A549 (cell line): Measurements from ENCODE around the gene RALA.

Experiments used
- POLR2A ChIP-seq: IDR thresholded peaks from 2 replicates; pipeline ENCODE4 v1.6.1; 2012; ENCODE audit warnings: mild to moderate bottlenecking, low read length
- TF ChIP-seq, protein P1 (sequence below): IDR thresholded peaks from 2 replicates; pipeline ENCODE4 v1.6.1; 2012; ENCODE audit warnings: low read depth, borderline replicate concordance

DNA sequence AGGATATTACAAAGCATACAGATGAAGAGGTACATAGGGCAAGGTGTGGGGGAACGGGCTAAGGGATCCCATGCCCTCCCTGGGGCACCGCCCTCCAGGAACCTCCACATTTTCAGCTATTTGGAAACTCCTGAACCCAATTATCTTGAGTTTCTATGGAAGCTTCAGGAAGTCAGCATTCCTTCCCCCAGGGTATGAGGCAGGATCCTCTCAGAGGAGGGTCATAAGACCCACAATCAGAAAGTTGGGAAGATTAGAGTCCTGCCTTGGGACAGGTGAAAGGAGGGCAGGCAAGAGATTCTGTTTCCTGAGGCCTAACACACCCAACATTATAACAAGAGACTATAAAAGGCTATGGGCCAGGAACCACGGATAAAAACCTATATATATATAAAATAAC is 98.0 kb downstream of the RALA start:
- TF ChIP-seq, protein P1, sequence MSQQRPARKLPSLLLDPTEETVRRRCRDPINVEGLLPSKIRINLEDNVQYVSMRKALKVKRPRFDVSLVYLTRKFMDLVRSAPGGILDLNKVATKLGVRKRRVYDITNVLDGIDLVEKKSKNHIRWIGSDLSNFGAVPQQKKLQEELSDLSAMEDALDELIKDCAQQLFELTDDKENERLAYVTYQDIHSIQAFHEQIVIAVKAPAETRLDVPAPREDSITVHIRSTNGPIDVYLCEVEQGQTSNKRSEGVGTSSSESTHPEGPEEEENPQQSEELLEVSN: no peak
- TF ChIP-seq POLR2A: no peak
